Stomach (tissue), 4 donors: ENCODE results near the gene SAA1.
"Not testable (repeated sequence)": the region's sequence is repeated elsewhere in the genome, so short reads cannot be mapped to it uniquely, and the experiment has no call there.

Experiments
- CTCF ChIP-seq, 7 experiments: fragments of 450-650 bp in 4 of 7; fragments of 200-600 bp in 3 of 7; sonication (generic) in 3 of 7; IDR thresholded peaks; one replicate each; pipeline ENCODE4 v1.5.1; 2016 to 2019; ENCODE audit warnings: antibody characterized with exemption in 7 of 7, control low read depth in 2 of 7, mild to moderate bottlenecking in 1 of 7
- POLR2AphosphoS5 ChIP-seq, 3 donors: sonication (generic); formaldehyde crosslinking; IDR thresholded peaks; one replicate each; pipeline ENCODE4 v1.6.1; 2016; ENCODE audit warnings: antibody characterized with exemption in 3 of 3

GRCh38 chr11:18247191-18247581, 18.9 kb upstream of the SAA1 start:
- TF ChIP-seq POLR2AphosphoS5, CTCF (IDR thresholded peaks at IDR 0.05): not testable (repeated sequence)
